ENCODE measurements around the gene CSF3R. TPM values are rescaled to one million over a fixed set of nuclear protein-coding genes. Genes with fewer than 3 reads are reported as not detected.

CSF3R gene
- total and polyA plus RNA-seq, 2 of the 4 experiments (the other 2 are of a cell fraction) = not detected

DNA sequence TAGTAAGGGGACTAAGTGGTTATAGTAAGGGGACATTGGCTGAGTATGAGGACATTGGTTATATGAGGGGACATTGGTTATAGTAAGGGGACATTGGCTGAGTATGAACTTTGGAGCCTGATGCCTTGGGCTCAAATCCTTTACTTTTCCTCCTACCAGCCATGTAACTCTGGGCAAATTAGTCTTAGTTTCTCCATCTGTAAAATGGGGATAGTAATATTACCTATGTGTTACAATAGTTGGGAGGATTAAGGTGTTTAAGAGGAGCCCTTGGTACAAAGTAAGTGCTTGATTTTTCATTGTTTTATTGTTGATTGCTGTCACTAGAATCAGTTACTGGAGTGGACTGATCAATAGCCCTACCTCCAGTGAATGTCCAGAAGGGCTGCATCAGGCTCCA is 35.3 kb downstream of the CSF3R start:
- H4K8ac ChIP-seq (ENCODE audit: low read depth in 2 of 2, low read length in 2 of 2) = no peak overlapping the region
- peaks cover 0 to 11% of the 10 kb centered on the region in 2 experiments; a peak in 2 of 4 replicates for H3K79me1 ChIP-seq (ENCODE audit: low read depth in 1 of 2, low read length in 2 of 2)
- BruUV-seq (replicated peaks) = no TSS peak
- H3K9me1 ChIP-seq (ENCODE audit: insufficient read depth, low read length) = no peaks in the 10 kb centered on the region
- no peak overlapping the region for H2AK5ac ChIP-seq (ENCODE audit: low read depth, low read length)
- no peak overlapping the region for H3K4ac ChIP-seq (ENCODE audit: low read depth, low read length)
- ChIA-PET POLR2A (ENCODE audit: unreplicated experiment) (no interaction called here), CTCF (no interaction called here)
- H3K27me3 ChIP-seq (ENCODE audit: control insufficient read depth, insufficient read depth, low read length) = no peaks in the 10 kb centered on the region
- intact Hi-C loops (cut with micrococcal nuclease) = no loop called here
- no peak overlapping the region for H4K91ac ChIP-seq (ENCODE audit: insufficient read depth, low read depth, low read length)
- TF ChIP-seq NFE2L2 (IDR thresholded peaks at IDR 0.05; ENCODE audit: low read depth, low read length) = no peak
- no peak for TF ChIP-seq MXI1 (IDR thresholded peaks at IDR 0.05; ENCODE audit: borderline replicate concordance, low read depth, low read length)
- TF ChIP-seq RCOR1 (IDR thresholded peaks at IDR 0.05; ENCODE audit: insufficient replicate concordance, low read length) = no peak
- TF ChIP-seq, protein P1, sequence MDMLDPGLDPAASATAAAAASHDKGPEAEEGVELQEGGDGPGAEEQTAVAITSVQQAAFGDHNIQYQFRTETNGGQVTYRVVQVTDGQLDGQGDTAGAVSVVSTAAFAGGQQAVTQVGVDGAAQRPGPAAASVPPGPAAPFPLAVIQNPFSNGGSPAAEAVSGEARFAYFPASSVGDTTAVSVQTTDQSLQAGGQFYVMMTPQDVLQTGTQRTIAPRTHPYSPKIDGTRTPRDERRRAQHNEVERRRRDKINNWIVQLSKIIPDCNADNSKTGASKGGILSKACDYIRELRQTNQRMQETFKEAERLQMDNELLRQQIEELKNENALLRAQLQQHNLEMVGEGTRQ (IDR thresholded peaks at IDR 0.05; ENCODE audit: low read depth, low read length) = no peak
- TF ChIP-seq, protein P2, sequence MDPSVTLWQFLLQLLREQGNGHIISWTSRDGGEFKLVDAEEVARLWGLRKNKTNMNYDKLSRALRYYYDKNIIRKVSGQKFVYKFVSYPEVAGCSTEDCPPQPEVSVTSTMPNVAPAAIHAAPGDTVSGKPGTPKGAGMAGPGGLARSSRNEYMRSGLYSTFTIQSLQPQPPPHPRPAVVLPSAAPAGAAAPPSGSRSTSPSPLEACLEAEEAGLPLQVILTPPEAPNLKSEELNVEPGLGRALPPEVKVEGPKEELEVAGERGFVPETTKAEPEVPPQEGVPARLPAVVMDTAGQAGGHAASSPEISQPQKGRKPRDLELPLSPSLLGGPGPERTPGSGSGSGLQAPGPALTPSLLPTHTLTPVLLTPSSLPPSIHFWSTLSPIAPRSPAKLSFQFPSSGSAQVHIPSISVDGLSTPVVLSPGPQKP (IDR thresholded peaks at IDR 0.05; ENCODE audit: borderline replicate concordance, low read depth, low read length) = no peak
- TF ChIP-seq CEBPB (IDR thresholded peaks at IDR 0.05; ENCODE audit: low read depth, low read length) = no peak
- no peak for TF ChIP-seq SMC3 (IDR thresholded peaks at IDR 0.05; ENCODE audit: low read depth, low read length)
- TF ChIP-seq MAZ (IDR thresholded peaks at IDR 0.05; ENCODE audit: borderline replicate concordance, low read depth, low read length) = no peak
- TF ChIP-seq BHLHE40 (IDR thresholded peaks at IDR 0.05; ENCODE audit: low read depth, low read length) = no peak
- no peaks in the 10 kb centered on the region for H3K36me3 ChIP-seq (ENCODE audit: control insufficient read depth, insufficient read depth, low read length)
- H2AFZ ChIP-seq (replicated peaks; ENCODE audit: low read length, poor library complexity) = no peak overlapping the region
- no peak overlapping the region for H2BK120ac ChIP-seq (ENCODE audit: low read depth, low read length)
- ATAC-seq (ENCODE audit: low read depth) = no peak
- no peak overlapping the region for H3K27ac ChIP-seq (ENCODE audit: insufficient read depth, low read length)
- H2BK15ac ChIP-seq (ENCODE audit: low read depth, low read length) = no peak overlapping the region
- H3K14ac ChIP-seq (replicated peaks; ENCODE audit: low read depth, low read length) = no peak overlapping the region
- H3K23ac ChIP-seq (ENCODE audit: low read depth, low read length) = no peak overlapping the region
- H3K18ac ChIP-seq (ENCODE audit: low read depth, low read length) = no peak overlapping the region
- H4K20me1 ChIP-seq (ENCODE audit: insufficient read depth, low read length) = no peaks in the 10 kb centered on the region
- no peak overlapping the region for H3K56ac ChIP-seq (ENCODE audit: extremely low read depth, insufficient read depth, low read length)
- H3K9me3 ChIP-seq (ENCODE audit: control insufficient read depth, insufficient read depth, low read length) = no peaks in the 10 kb centered on the region
- no peak overlapping the region for H2BK5ac ChIP-seq (ENCODE audit: low read depth, low read length, poor library complexity, severe bottlenecking)
- in situ Hi-C loops (cut with MboI; ENCODE audit: low sequenced_read_pairs) = no loop called here
- dilution Hi-C loops (cut with HindIII; ENCODE audit: low sequenced_read_pairs, unreplicated experiment) = no loop called here
- H3K4me1 ChIP-seq (ENCODE audit: control insufficient read depth, insufficient read depth, low read length) = peaks cover 2% of the 10 kb centered on the region; the same call in 1 of the 2 replicates
- no peak for DNase-seq
- H3K4me2 ChIP-seq (ENCODE audit: low read depth, low read length) = no peak overlapping the region
- no peak overlapping the region for H4K5ac ChIP-seq (ENCODE audit: low read depth, low read length)
- H2AK9ac ChIP-seq (replicated peaks; ENCODE audit: low read depth, low read length, poor library complexity) = no peak overlapping the region
- no peak overlapping the region for H3K9ac ChIP-seq (ENCODE audit: low read depth, low read length)
- no peak overlapping the region for H3K4me3 ChIP-seq (ENCODE audit: insufficient read depth, low read depth, low read length)
- no peak overlapping the region for H2BK20ac ChIP-seq (ENCODE audit: low read depth, low read length)

All from IMR-90 (cell line).